Smooth muscle cell (in vitro differentiated cells): ENCODE data around the gene AFF1. TPM values are rescaled to one million over a fixed set of nuclear protein-coding genes. Genes with fewer than 3 reads are reported as not detected.

Source experiments
- DNase-seq: peaks from one replicate; lab custom pipeline; 2025; ENCODE audit not compliant: unreplicated experiment; lab: John Stamatoyannopoulos, UW
- H2AFZ ChIP-seq: fragments of 200-600 bp; sonication (generic); 2 replicates; pipeline ENCODE4 v1.6.0; 2016; ENCODE audit warnings: antibody characterized with exemption, low read depth, mild to moderate bottlenecking
- H3F3A ChIP-seq: fragments of 200-600 bp; sonication (generic); 2 replicates; pipeline ENCODE4 v1.6.0; 2017; ENCODE audit warnings: antibody characterized with exemption, low read depth
- H3K27ac ChIP-seq: fragments of 200-600 bp; sonication (generic); 2 replicates; pipeline ENCODE4 v1.5.1; 2016; ENCODE audit warnings: low read depth, mild to moderate bottlenecking
- H3K27me3 ChIP-seq: fragments of 200-600 bp; sonication (generic); 2 replicates; pipeline ENCODE4 v1.6.1; 2016; ENCODE audit warnings: low read depth, mild to moderate bottlenecking
- H3K36me3 ChIP-seq: fragments of 200-600 bp; sonication (generic); 2 replicates; pipeline ENCODE4 v1.5.1; 2016; ENCODE audit warnings: low read depth
- H3K4me1 ChIP-seq: fragments of 200-600 bp; sonication (generic); 2 replicates; pipeline ENCODE4 v1.5.1; 2016; ENCODE audit warnings: low read depth
- H3K4me2 ChIP-seq: fragments of 200-600 bp; sonication (generic); 2 replicates; pipeline ENCODE4 v1.6.0; 2016; ENCODE audit warnings: mild to moderate bottlenecking
- H3K4me3 ChIP-seq: fragments of 200-600 bp; sonication (generic); 2 replicates; pipeline ENCODE4 v1.5.1; 2016; ENCODE audit warnings: mild to moderate bottlenecking
- H3K79me2 ChIP-seq: fragments of 200-600 bp; sonication (generic); 2 replicates; pipeline ENCODE4 v1.6.0; 2016; ENCODE audit warnings: low read depth, mild to moderate bottlenecking
- H3K9ac ChIP-seq: fragments of 200-600 bp; sonication (generic); 2 replicates; pipeline ENCODE4 v1.6.0; 2016; ENCODE audit warnings: low read depth
- H3K9me3 ChIP-seq: fragments of 200-600 bp; sonication (generic); replicated peaks from 2 replicates; pipeline ENCODE4 v1.5.1; 2016; ENCODE audit warnings: low read depth
- H4K20me1 ChIP-seq: fragments of 200-600 bp; sonication (generic); 2 replicates; pipeline ENCODE4 v1.6.0; 2016; ENCODE audit warnings: low read depth
- WGBS: methylation state at CpG from one replicate; pipeline ENCODE4 v1.1.7; 2016; ENCODE audit warnings: low lambda C conversion rate; 5-methylcytosine and 5-hydroxymethylcytosine counted together
- polyA plus RNA-seq: library from polyadenylated mRNA; unstranded; fragments of >200 nt; fragmentation: Nextera tagmentation; extraction: Ambion mirVana; gene quantifications from 2 replicates; pipeline ENCODE4 v1.2.1, GENCODE V29; 2016
- total RNA-seq: library from RNA; depleted of rRNA; stranded (reverse); fragments of >200 nt; gene quantifications from 2 replicates; pipeline ENCODE4 v1.2.3, GENCODE V29; 2014
- TF ChIP-seq, protein P1 (sequence below): fragments of 200-600 bp; sonication (generic); IDR thresholded peaks from 2 replicates; pipeline ENCODE4 v1.5.1; 2017; ENCODE audit warnings: borderline replicate concordance, mild to moderate bottlenecking, antibody characterized with exemption; ENCODE audit not compliant: insufficient read depth, poor library complexity, severe bottlenecking

AFF1 gene
- total and polyA plus RNA-seq, 2 experiments from 2014 or later, result 6.6 to 17.7 TPM

DNA sequence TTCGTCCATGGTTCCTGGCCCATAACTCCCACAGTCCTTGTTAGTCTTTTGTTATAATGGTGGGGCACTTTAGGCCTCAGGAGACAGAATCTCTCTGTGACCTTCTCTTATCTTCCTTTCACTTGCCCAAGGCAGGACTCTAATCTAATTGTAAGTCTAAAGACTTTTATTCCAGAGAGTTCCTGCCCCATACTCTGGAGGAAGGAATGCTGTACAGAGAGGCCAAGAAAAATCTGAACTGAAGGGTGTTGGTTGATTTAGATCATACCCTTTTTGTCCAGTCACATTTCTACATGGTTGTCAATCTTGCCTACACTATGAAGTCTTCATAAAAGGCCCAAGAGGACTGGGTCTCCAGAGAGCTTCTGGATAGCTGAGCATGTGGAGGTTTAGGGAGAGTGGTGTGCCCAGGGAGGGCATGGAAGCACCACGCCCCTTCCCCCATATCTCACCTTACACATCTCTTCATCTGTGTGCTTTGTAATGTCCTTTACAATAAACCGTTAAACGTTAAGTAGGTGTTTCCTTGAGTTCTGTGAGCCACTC, 84.5 kb downstream of the AFF1 start:
- H3K27me3 ChIP-seq, result no peaks in the 10 kb centered on the region
- H3K27ac ChIP-seq, result peak overlapping the region; percentile 85
- H3F3A ChIP-seq, result peaks cover 5% of the 10 kb centered on the region
- TF ChIP-seq, protein P1, sequence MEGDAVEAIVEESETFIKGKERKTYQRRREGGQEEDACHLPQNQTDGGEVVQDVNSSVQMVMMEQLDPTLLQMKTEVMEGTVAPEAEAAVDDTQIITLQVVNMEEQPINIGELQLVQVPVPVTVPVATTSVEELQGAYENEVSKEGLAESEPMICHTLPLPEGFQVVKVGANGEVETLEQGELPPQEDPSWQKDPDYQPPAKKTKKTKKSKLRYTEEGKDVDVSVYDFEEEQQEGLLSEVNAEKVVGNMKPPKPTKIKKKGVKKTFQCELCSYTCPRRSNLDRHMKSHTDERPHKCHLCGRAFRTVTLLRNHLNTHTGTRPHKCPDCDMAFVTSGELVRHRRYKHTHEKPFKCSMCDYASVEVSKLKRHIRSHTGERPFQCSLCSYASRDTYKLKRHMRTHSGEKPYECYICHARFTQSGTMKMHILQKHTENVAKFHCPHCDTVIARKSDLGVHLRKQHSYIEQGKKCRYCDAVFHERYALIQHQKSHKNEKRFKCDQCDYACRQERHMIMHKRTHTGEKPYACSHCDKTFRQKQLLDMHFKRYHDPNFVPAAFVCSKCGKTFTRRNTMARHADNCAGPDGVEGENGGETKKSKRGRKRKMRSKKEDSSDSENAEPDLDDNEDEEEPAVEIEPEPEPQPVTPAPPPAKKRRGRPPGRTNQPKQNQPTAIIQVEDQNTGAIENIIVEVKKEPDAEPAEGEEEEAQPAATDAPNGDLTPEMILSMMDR, result no peak
- H3K4me2 ChIP-seq, result no peak overlapping the region
- peaks cover 89% of the 10 kb centered on the region for H3K79me2 ChIP-seq
- peaks cover 5% of the 10 kb centered on the region for H4K20me1 ChIP-seq
- DNase-seq, result no peak
- H3K4me3 ChIP-seq, result no peak overlapping the region
- no peaks in the 10 kb centered on the region for H3K36me3 ChIP-seq
- H3K4me1 ChIP-seq, result peaks cover 40% of the 10 kb centered on the region
- H3K9me3 ChIP-seq, result no peaks in the 10 kb centered on the region
- WGBS, result 93% methylated on average over 4 of the region's 4 CpGs
- H3K9ac ChIP-seq, result no peak overlapping the region
- H2AFZ ChIP-seq, result no peak overlapping the region

DNA sequence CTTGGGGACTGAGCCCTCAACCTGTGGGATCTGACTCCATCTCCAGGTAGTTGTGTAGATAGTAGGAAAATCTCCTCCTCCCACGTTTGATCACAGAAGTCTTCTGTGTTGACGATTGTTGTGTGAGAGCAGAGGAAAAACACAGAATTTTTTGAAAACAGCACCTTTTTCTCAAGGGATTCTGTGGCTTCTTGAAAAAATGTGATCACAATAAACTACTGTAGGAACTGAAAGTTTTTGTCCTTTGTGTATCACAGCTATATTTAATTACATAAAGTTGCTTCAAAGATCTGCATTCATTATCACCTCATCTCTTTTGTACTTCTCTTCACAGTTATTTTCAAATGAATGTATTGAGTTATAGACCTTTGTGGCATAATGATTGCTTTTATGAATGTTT, 85.1 kb downstream of the AFF1 start:
- H2AFZ ChIP-seq, result no peak overlapping the region
- TF ChIP-seq, protein P1, result no peak
- H3K4me2 ChIP-seq, result no peak overlapping the region
- no peaks in the 10 kb centered on the region for H3K9me3 ChIP-seq
- peaks cover 9% of the 10 kb centered on the region for H4K20me1 ChIP-seq
- H3K27me3 ChIP-seq, result no peaks in the 10 kb centered on the region
- H3K4me3 ChIP-seq, result no peak overlapping the region
- DNase-seq, result no peak
- peak overlapping the region; percentile 53 for H3K27ac ChIP-seq
- H3K4me1 ChIP-seq, result peaks cover 36% of the 10 kb centered on the region
- no peak overlapping the region for H3K9ac ChIP-seq
- 71% methylated on average over 2 of the region's 2 CpGs for WGBS
- peaks cover 89% of the 10 kb centered on the region for H3K79me2 ChIP-seq
- H3K36me3 ChIP-seq, result no peaks in the 10 kb centered on the region
- peaks cover 5% of the 10 kb centered on the region for H3F3A ChIP-seq

DNA sequence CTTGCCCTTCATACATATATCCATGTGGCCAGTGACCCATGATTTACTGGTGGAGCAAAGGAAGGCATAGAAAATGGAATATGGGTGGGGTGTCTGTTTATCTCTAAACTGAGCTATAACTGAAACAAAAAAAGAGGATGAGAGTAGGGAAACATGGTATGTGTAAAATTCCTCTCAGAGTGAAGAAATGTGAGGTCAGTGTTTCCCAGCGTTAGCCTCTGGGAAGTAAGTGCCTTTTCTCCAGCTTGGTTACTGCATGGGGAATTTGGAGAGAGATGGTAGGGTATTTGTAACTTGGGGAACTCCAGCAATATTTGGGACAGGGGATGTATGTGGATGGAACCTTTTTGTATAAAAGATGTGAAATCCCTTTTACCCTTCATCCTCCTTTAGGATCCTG, 89.4 kb downstream of the AFF1 start:
- peaks cover 93% of the 10 kb centered on the region for H3K79me2 ChIP-seq
- no peaks in the 10 kb centered on the region for H3K27me3 ChIP-seq
- 26% methylated on average over 1 of the region's 1 CpG for WGBS
- no peaks in the 10 kb centered on the region for H3K9me3 ChIP-seq
- TF ChIP-seq, protein P1, result no peak
- no peak overlapping the region for H3K27ac ChIP-seq
- no peak overlapping the region for H3K4me2 ChIP-seq
- H4K20me1 ChIP-seq, result peaks cover 36% of the 10 kb centered on the region
- peaks cover 27% of the 10 kb centered on the region for H3K4me1 ChIP-seq
- DNase-seq, result no peak
- no peak overlapping the region for H2AFZ ChIP-seq
- no peak overlapping the region for H3K4me3 ChIP-seq
- no peak overlapping the region for H3K9ac ChIP-seq
- no peaks in the 10 kb centered on the region for H3K36me3 ChIP-seq
- no peaks in the 10 kb centered on the region for H3F3A ChIP-seq

DNA sequence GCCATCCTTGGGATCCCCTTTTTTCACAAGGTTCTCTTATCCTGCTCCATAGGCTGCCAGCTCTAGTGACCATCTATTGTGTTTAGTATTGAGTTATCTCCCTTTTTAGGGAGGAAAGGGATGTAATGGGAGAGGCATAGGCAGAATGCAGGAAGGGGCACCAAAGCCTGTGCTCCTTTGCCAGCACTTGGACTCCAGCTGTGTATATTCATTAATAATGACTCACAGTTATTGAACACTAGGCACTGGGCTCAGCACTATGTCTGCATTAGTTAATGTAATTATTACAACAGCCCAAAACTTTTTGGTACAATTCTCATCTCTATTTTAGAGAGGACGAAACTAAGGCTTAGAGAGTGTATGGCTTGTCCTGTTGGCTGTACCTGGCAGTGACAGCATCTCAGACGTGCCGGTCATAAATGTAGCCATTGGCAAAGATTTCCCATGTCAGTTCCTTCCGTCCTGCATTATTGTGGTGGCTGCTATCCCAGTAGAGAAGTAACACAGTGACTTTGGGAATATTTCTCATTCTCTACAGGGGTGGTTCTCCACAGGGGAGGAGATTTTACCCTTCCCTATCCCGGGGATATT, 90.3 kb downstream of the AFF1 start:
- no peak for DNase-seq
- Histone ChIP-seq H3K9ac (no peak overlapping the region), H3K4me1 (peaks cover 36% of the 10 kb centered on the region), H3K79me2 (peaks cover 90% of the 10 kb centered on the region), H2AFZ (no peak overlapping the region), H3F3A (no peaks in the 10 kb centered on the region), H3K27me3 (no peaks in the 10 kb centered on the region), H3K4me3 (no peak overlapping the region), H3K27ac (no peak overlapping the region), H3K4me2 (no peak overlapping the region), H3K36me3 (no peaks in the 10 kb centered on the region), H3K9me3 (no peaks in the 10 kb centered on the region), H4K20me1 (peaks cover 44% of the 10 kb centered on the region)
- WGBS, result 85% methylated on average over 5 of the region's 5 CpGs
- TF ChIP-seq, protein P1, result no peak
